Measurements from ENCODE around the gene WWOX. TPM values are rescaled to one million over a fixed set of nuclear protein-coding genes. Genes with fewer than 3 reads are reported as not detected.

Gene WWOX
- total and polyA plus RNA-seq, 2 of the 13 experiments (the other 11 are each of a cell fraction or from before 2014, with no cell fraction given) = 9.1 to 37.4 TPM

DNA sequence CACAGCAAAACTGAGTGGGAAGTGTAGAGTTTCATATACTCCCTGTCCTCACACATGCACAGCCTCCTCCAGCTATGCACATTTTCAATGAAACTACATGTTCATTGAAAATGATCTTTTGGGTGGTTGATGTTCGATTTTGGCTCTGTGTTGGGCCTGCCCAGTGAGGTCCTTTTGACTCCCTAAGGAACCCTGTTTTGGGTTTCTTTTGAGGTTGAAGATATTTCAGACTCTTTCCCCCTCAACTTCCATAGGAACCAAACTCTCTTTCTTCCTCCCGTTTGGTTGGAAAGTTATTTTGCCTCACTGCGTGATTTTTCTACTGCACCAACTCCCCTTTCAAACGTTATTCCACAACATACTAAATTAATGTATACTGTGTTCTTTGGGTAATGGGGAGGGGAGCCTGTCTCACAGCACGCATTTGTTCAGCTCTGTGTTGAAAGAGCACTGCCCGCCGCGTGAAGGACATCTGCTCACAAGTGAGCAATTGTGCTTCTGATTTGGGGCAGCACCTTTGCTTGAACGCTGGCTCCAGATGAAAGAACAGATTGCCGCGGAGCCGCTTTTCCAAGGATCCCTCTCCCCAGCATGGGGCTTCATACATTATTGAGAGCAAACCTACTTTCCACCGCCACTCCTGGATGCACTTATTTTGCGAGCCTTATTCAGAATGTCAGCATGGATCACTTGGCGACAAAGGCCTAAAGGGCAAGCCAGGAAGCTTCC lies 385.9 kb downstream of the WWOX start (continued):
- TF ChIP-seq, protein P1, sequence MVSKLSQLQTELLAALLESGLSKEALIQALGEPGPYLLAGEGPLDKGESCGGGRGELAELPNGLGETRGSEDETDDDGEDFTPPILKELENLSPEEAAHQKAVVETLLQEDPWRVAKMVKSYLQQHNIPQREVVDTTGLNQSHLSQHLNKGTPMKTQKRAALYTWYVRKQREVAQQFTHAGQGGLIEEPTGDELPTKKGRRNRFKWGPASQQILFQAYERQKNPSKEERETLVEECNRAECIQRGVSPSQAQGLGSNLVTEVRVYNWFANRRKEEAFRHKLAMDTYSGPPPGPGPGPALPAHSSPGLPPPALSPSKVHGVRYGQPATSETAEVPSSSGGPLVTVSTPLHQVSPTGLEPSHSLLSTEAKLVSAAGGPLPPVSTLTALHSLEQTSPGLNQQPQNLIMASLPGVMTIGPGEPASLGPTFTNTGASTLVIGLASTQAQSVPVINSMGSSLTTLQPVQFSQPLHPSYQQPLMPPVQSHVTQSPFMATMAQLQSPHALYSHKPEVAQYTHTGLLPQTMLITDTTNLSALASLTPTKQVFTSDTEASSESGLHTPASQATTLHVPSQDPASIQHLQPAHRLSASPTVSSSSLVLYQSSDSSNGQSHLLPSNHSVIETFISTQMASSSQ (IDR thresholded peaks at IDR 0.05; ENCODE audit: low read depth) = no peak; the same call in 1 of the 2 replicates
- TF ChIP-seq, protein P1 (CRISPR knock-in tag; IDR thresholded peaks at IDR 0.05; ENCODE audit: borderline replicate concordance) = peak; percentile 93
- 0 out of 2 replicates have a peak, but pooled peaks have one; percentile 70 for TF ChIP-seq ZNF607 (CRISPR knock-in tag; IDR thresholded peaks at IDR 0.05; ENCODE audit: borderline replicate concordance)
- no peak for TF ChIP-seq ZNF570 (CRISPR knock-in tag; IDR thresholded peaks at IDR 0.05; ENCODE audit: borderline replicate concordance)
- no peak for TF ChIP-seq ZNF10 (CRISPR knock-in tag; IDR thresholded peaks at IDR 0.05; ENCODE audit: borderline replicate concordance, low read depth)
- no peak for TF ChIP-seq GABPA (IDR thresholded peaks at IDR 0.05; ENCODE audit: low read depth, low read length)
- no peak for TF ChIP-seq GABPA (CRISPR knock-in tag; IDR thresholded peaks at IDR 0.05; ENCODE audit: low read depth)
- TF ChIP-seq KLF11 (CRISPR knock-in tag; IDR thresholded peaks at IDR 0.05) = no peak
- TF ChIP-seq, protein P2, sequence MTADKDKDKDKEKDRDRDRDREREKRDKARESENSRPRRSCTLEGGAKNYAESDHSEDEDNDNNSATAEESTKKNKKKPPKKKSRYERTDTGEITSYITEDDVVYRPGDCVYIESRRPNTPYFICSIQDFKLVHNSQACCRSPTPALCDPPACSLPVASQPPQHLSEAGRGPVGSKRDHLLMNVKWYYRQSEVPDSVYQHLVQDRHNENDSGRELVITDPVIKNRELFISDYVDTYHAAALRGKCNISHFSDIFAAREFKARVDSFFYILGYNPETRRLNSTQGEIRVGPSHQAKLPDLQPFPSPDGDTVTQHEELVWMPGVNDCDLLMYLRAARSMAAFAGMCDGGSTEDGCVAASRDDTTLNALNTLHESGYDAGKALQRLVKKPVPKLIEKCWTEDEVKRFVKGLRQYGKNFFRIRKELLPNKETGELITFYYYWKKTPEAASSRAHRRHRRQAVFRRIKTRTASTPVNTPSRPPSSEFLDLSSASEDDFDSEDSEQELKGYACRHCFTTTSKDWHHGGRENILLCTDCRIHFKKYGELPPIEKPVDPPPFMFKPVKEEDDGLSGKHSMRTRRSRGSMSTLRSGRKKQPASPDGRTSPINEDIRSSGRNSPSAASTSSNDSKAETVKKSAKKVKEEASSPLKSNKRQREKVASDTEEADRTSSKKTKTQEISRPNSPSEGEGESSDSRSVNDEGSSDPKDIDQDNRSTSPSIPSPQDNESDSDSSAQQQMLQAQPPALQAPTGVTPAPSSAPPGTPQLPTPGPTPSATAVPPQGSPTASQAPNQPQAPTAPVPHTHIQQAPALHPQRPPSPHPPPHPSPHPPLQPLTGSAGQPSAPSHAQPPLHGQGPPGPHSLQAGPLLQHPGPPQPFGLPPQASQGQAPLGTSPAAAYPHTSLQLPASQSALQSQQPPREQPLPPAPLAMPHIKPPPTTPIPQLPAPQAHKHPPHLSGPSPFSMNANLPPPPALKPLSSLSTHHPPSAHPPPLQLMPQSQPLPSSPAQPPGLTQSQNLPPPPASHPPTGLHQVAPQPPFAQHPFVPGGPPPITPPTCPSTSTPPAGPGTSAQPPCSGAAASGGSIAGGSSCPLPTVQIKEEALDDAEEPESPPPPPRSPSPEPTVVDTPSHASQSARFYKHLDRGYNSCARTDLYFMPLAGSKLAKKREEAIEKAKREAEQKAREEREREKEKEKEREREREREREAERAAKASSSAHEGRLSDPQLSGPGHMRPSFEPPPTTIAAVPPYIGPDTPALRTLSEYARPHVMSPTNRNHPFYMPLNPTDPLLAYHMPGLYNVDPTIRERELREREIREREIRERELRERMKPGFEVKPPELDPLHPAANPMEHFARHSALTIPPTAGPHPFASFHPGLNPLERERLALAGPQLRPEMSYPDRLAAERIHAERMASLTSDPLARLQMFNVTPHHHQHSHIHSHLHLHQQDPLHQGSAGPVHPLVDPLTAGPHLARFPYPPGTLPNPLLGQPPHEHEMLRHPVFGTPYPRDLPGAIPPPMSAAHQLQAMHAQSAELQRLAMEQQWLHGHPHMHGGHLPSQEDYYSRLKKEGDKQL (CRISPR knock-in tag; IDR thresholded peaks at IDR 0.05; ENCODE audit: low read depth) = peak; percentile 85
- TF ChIP-seq ZNF296 (CRISPR knock-in tag; conservative IDR thresholded peaks at IDR 0.05) = no peak
- TF ChIP-seq MBNL3 (CRISPR knock-in tag; conservative IDR thresholded peaks at IDR 0.05) = no peak
- TF ChIP-seq, protein P3, sequence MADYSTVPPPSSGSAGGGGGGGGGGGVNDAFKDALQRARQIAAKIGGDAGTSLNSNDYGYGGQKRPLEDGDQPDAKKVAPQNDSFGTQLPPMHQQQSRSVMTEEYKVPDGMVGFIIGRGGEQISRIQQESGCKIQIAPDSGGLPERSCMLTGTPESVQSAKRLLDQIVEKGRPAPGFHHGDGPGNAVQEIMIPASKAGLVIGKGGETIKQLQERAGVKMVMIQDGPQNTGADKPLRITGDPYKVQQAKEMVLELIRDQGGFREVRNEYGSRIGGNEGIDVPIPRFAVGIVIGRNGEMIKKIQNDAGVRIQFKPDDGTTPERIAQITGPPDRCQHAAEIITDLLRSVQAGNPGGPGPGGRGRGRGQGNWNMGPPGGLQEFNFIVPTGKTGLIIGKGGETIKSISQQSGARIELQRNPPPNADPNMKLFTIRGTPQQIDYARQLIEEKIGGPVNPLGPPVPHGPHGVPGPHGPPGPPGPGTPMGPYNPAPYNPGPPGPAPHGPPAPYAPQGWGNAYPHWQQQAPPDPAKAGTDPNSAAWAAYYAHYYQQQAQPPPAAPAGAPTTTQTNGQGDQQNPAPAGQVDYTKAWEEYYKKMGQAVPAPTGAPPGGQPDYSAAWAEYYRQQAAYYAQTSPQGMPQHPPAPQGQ (CRISPR knock-in tag; IDR thresholded peaks at IDR 0.05; ENCODE audit: borderline replicate concordance) = peak; percentile 77; the same call in 1 of the 2 replicates
- peak; percentile 95 for TF ChIP-seq BRD4 (CRISPR knock-in tag; IDR thresholded peaks at IDR 0.05)
- peak; percentile 83 for TF ChIP-seq YEATS4 (CRISPR knock-in tag; IDR thresholded peaks at IDR 0.05; ENCODE audit: borderline replicate concordance)
- TF ChIP-seq MEIS1 (CRISPR knock-in tag; IDR thresholded peaks at IDR 0.05; ENCODE audit: borderline replicate concordance) = peak; percentile 70; the same call in 1 of the 2 replicates
- TF ChIP-seq ATRX (CRISPR knock-in tag; IDR thresholded peaks at IDR 0.05; ENCODE audit: borderline replicate concordance) = no peak
- TF ChIP-seq ZFP1 (CRISPR knock-in tag; IDR thresholded peaks at IDR 0.05) = peak; percentile 60; the same call in 1 of the 2 replicates
- TF ChIP-seq TCF7 (IDR thresholded peaks at IDR 0.05; ENCODE audit: low read depth) = peak; percentile 97
- TF ChIP-seq ZNF83 (CRISPR knock-in tag; IDR thresholded peaks at IDR 0.05; ENCODE audit: borderline replicate concordance) = no peak
